ENCODE results near the gene CBLB.

DNA sequence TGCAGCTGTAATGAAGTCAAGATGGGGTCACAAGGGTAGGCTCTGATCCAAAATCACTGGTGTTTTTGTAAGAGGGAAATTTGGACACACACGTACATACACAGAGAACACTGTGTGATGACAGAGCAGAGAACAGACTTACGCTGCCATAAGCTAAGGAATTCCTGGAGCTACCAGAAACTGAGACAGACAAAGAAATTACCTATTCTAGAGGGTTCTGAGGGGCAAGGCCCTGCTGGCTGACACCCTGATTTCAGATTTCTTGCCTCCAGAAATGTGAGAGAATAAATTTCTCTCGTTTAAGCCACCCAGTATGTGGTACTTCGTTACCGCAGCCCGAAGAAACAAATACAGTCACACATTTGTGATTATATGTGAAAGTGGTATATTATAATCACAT lies 24.8 kb downstream of the CBLB start:
- TF ChIP-seq EZH2 (IDR thresholded peaks at IDR 0.05; ENCODE audit: low read length, unreplicated experiment): no peak
- TF ChIP-seq, protein P1, sequence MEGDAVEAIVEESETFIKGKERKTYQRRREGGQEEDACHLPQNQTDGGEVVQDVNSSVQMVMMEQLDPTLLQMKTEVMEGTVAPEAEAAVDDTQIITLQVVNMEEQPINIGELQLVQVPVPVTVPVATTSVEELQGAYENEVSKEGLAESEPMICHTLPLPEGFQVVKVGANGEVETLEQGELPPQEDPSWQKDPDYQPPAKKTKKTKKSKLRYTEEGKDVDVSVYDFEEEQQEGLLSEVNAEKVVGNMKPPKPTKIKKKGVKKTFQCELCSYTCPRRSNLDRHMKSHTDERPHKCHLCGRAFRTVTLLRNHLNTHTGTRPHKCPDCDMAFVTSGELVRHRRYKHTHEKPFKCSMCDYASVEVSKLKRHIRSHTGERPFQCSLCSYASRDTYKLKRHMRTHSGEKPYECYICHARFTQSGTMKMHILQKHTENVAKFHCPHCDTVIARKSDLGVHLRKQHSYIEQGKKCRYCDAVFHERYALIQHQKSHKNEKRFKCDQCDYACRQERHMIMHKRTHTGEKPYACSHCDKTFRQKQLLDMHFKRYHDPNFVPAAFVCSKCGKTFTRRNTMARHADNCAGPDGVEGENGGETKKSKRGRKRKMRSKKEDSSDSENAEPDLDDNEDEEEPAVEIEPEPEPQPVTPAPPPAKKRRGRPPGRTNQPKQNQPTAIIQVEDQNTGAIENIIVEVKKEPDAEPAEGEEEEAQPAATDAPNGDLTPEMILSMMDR (conservative IDR thresholded peaks at IDR 0.05; ENCODE audit: low read depth, low read length): no peak

All from PC-3 (cell line).